ENCODE measurements around the gene PLXNB3.

- no peak for TF ChIP-seq TAF1 (IDR thresholded peaks at IDR 0.05; ENCODE audit: borderline replicate concordance, insufficient read depth, low read length)
- TF ChIP-seq, protein P1, sequence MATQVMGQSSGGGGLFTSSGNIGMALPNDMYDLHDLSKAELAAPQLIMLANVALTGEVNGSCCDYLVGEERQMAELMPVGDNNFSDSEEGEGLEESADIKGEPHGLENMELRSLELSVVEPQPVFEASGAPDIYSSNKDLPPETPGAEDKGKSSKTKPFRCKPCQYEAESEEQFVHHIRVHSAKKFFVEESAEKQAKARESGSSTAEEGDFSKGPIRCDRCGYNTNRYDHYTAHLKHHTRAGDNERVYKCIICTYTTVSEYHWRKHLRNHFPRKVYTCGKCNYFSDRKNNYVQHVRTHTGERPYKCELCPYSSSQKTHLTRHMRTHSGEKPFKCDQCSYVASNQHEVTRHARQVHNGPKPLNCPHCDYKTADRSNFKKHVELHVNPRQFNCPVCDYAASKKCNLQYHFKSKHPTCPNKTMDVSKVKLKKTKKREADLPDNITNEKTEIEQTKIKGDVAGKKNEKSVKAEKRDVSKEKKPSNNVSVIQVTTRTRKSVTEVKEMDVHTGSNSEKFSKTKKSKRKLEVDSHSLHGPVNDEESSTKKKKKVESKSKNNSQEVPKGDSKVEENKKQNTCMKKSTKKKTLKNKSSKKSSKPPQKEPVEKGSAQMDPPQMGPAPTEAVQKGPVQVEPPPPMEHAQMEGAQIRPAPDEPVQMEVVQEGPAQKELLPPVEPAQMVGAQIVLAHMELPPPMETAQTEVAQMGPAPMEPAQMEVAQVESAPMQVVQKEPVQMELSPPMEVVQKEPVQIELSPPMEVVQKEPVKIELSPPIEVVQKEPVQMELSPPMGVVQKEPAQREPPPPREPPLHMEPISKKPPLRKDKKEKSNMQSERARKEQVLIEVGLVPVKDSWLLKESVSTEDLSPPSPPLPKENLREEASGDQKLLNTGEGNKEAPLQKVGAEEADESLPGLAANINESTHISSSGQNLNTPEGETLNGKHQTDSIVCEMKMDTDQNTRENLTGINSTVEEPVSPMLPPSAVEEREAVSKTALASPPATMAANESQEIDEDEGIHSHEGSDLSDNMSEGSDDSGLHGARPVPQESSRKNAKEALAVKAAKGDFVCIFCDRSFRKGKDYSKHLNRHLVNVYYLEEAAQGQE (IDR thresholded peaks at IDR 0.05; ENCODE audit: insufficient read depth in 1 of 2, low read depth in 2 of 2, low read length in 2 of 2), result no peak
Measured at GRCh38 chrX:153732401-153732800, 31.6 kb upstream of the PLXNB3 start.

Data from PFSK-1 (cell line).